Naive thymus-derived CD4-positive, alpha-beta T cell (primary cell): Measurements from ENCODE around the gene ATXN7L2. TPM values are rescaled to one million over a fixed set of nuclear protein-coding genes. Genes with fewer than 3 reads are reported as not detected.

Experiments
- ATAC-seq: fragments of 150-1000 bp; cut with Tn5 transposase; 2 replicates; pipeline ENCODE4 v1.10.0; 2021; ENCODE audit warnings: mild to moderate bottlenecking, moderate library complexity
- CTCF ChIA-PET: fragments of 350-600 bp; sonication (Branson Sonifier 250); formaldehyde crosslinking; loops from one replicate; lab custom pipeline; 2021; ENCODE audit warnings: antibody characterized with exemption; lab: Charles Lee
- POLR2A ChIA-PET: fragments of 350-600 bp; sonication (Branson Sonifier 250); formaldehyde crosslinking; loops from one replicate; lab custom pipeline; 2021; ENCODE audit warnings: antibody characterized with exemption, inconsistent platforms; lab: Charles Lee
- DNase-seq, 9 donors: peaks; one replicate each; pipeline versions ENCODE4 v3.0.0 to v3.0.0-alpha.2; 2020 to 2022; ENCODE audit warnings: mixed read lengths in 1 of 9
- H3K27ac ChIP-seq: one replicate; pipeline ENCODE4 v1.7.0; 2013; ENCODE audit warnings: mild to moderate bottlenecking, low read depth, low read length, moderate library complexity
- H3K27me3 ChIP-seq, 2 donors: one replicate each; pipeline ENCODE4 v1.7.0; 2013; ENCODE audit warnings: low read length in 2 of 2, mild to moderate bottlenecking in 2 of 2, moderate library complexity in 2 of 2; ENCODE audit not compliant: control insufficient read depth in 2 of 2, insufficient read depth in 2 of 2
- H3K36me3 ChIP-seq, 3 experiments: 1 replicate in 2 of 3; 2 replicates in 1 of 3; pipeline ENCODE4 v1.7.0; 2013; ENCODE audit warnings: low read length in 3 of 3, mild to moderate bottlenecking in 3 of 3, moderate library complexity in 1 of 3; ENCODE audit not compliant: insufficient read depth in 3 of 3, control insufficient read depth in 2 of 3
- H3K4me1 ChIP-seq, 2 donors: one replicate each; pipeline ENCODE4 v1.7.0; 2013; ENCODE audit warnings: low read length in 2 of 2, mild to moderate bottlenecking in 2 of 2, moderate library complexity in 1 of 2; ENCODE audit not compliant: control insufficient read depth in 2 of 2, insufficient read depth in 2 of 2
- H3K4me3 ChIP-seq: 2 replicates; pipeline ENCODE4 v1.7.0; 2013; ENCODE audit warnings: mild to moderate bottlenecking, low read length
- H3K9me3 ChIP-seq, 3 experiments: 1 replicate in 2 of 3; 2 replicates in 1 of 3; pipeline ENCODE4 v1.7.0; 2013; ENCODE audit warnings: low read length in 3 of 3; ENCODE audit not compliant: control insufficient read depth in 2 of 3
- H3K27ac Mint-ChIP-seq, 9 donors: one replicate each; pipeline ENCODE4 v1.8.0; 2020 to 2022; ENCODE audit warnings: mixed read lengths in 9 of 9, mild to moderate bottlenecking in 8 of 9, moderate library complexity in 5 of 9, inconsistent platforms in 2 of 9
- H3K27me3 Mint-ChIP-seq, 5 donors: one replicate each; pipeline ENCODE4 v1.8.0; 2021 to 2022; ENCODE audit warnings: mixed read lengths in 5 of 5, mild to moderate bottlenecking in 1 of 5
- H3K36me3 Mint-ChIP-seq, 5 donors: one replicate each; pipeline ENCODE4 v1.8.0; 2020 to 2022; ENCODE audit warnings: mixed read lengths in 5 of 5, mild to moderate bottlenecking in 3 of 5, inconsistent platforms in 1 of 5
- H3K4me1 Mint-ChIP-seq, 7 donors: one replicate each; pipeline ENCODE4 v1.8.0; 2020 to 2022; ENCODE audit warnings: mixed read lengths in 7 of 7, mild to moderate bottlenecking in 3 of 7, inconsistent platforms in 1 of 7
- H3K4me3 Mint-ChIP-seq, 10 donors: one replicate each; pipeline ENCODE4 v1.8.0; 2020 to 2022; ENCODE audit warnings: mild to moderate bottlenecking in 10 of 10, mixed read lengths in 10 of 10, moderate library complexity in 6 of 10, inconsistent platforms in 2 of 10
- H3K9me3 Mint-ChIP-seq, 11 donors: one replicate each; pipeline ENCODE4 v1.8.0; 2020 to 2022; ENCODE audit warnings: mixed read lengths in 11 of 11, mild to moderate bottlenecking in 4 of 11, inconsistent platforms in 1 of 11, moderate library complexity in 1 of 11
- intact Hi-C, 2 donors: fragments of 100-400 bp; cut with micrococcal nuclease; formaldehyde crosslinking; loops; one replicate each; pipeline ENCODE4 v1.15.1; 2023
- polyA plus RNA-seq, 2 donors: library from polyadenylated mRNA; unstranded; fragments of 300-500 nt; fragmentation: Illumina TruSeq; gene quantifications; one replicate each; pipeline ENCODE4 v1.2.3, GENCODE V29; 2021
- total RNA-seq, 6 experiments: library from RNA in 5 of 6; stranded (reverse) in 5 of 6; gene quantifications; 1 replicate in 5 of 6; 2 replicates in 1 of 6; pipeline ENCODE4 v1.2.3 and lab custom pipeline; 2021 to 2026

ATXN7L2 gene
- total and polyA plus RNA-seq, 7 experiments from 2014 or later = 4.9 to 15.2 (median 11.7) TPM

- Mint-ChIP-seq H3K27ac (no peak overlapping the region), H3K9me3 (peaks cover 0 to 2% (median 0%) of the 10 kb centered on the region in 11 donors), H3K4me1 (peaks cover 18 to 23% (median 20%) of the 10 kb centered on the region in 7 donors), H3K36me3 (no peaks in the 10 kb centered on the region), H3K4me3 (no peak overlapping the region), H3K27me3 (no peaks in the 10 kb centered on the region)
- POLR2A ChIA-PET = interaction anchor here (15.6 kb wide), 1 partner anchor 35 kb away, joined by 520 read pairs; the partner anchor contains the start of genes AMIGO1 and CYB561D1
- DNase-seq = no peak
- CTCF ChIA-PET = interaction anchor here (0.6 to 21.5 kb wide), 4 partner anchors 38 to 447 kb away, joined by 3 to 1240 read pairs (median 3); partner anchors contain the start of genes AMIGO1, ATXN7L2 and CYB561D1
- no peaks in the 10 kb centered on the region for H3K27me3 ChIP-seq
- ATAC-seq = no peak
- no peaks in the 10 kb centered on the region for H3K9me3 ChIP-seq
- no peak overlapping the region for H3K4me3 ChIP-seq
- H3K27ac ChIP-seq = no peak overlapping the region
- H3K36me3 ChIP-seq = no peaks in the 10 kb centered on the region
- peaks cover 11 to 18% of the 10 kb centered on the region in 2 donors for H3K4me1 ChIP-seq
- intact Hi-C loops = no loop called here
Observed at GRCh38 chr1:109535971-109536491, 52.3 kb downstream of the ATXN7L2 start.

GRCh38 chr1:109537450-109538178 is 53.9 kb downstream of the ATXN7L2 start:
- H3K27me3 ChIP-seq = no peaks in the 10 kb centered on the region
- no peaks in the 10 kb centered on the region for H3K9me3 Mint-ChIP-seq
- H3K4me1 Mint-ChIP-seq = peaks cover 3 to 7% (median 4%) of the 10 kb centered on the region in 7 donors
- no peak overlapping the region for H3K4me3 ChIP-seq
- H3K36me3 ChIP-seq = no peaks in the 10 kb centered on the region
- H3K27me3 Mint-ChIP-seq = no peaks in the 10 kb centered on the region
- ChIA-PET CTCF (interaction anchor here (0.7 to 21.5 kb wide), 4 partner anchors 9 to 103 kb away, joined by 3 to 1240 read pairs (median 4); partner anchors contain the start of genes AMIGO1, ATXN7L2 and CYB561D1), POLR2A (interaction anchor here (0.8 to 1.0 kb wide), 2 partner anchors 9 to 55 kb away, joined by 3 read pairs; no protein-coding TSS in a partner anchor)
- no peak overlapping the region for H3K4me3 Mint-ChIP-seq
- ATAC-seq (no peak), DNase-seq (no peak)
- no peak overlapping the region for H3K27ac ChIP-seq
- no peaks in the 10 kb centered on the region for H3K9me3 ChIP-seq
- no peaks in the 10 kb centered on the region for H3K36me3 Mint-ChIP-seq
- H3K27ac Mint-ChIP-seq = peak overlapping the region in 1 of 9 donors; percentile 25
- peaks cover 2 to 3% of the 10 kb centered on the region in 2 donors for H3K4me1 ChIP-seq
- intact Hi-C loops = no loop called here

GRCh38 chr1:109538827-109539555 is 55.3 kb downstream of the ATXN7L2 start:
- no peaks in the 10 kb centered on the region for H3K36me3 ChIP-seq
- H3K27me3 ChIP-seq = no peaks in the 10 kb centered on the region
- no peaks in the 10 kb centered on the region for H3K4me1 Mint-ChIP-seq
- intact Hi-C loops = no loop called here
- no peaks in the 10 kb centered on the region for H3K4me1 ChIP-seq
- H3K27ac ChIP-seq = no peak overlapping the region
- POLR2A ChIA-PET = interaction anchor here (1.0 to 1.1 kb wide), 3 partner anchors 10 to 85 kb away, joined by 3 to 4 read pairs (median 3); partner anchors contain the start of gene CYB561D1
- H3K4me3 Mint-ChIP-seq = no peak overlapping the region
- H3K27me3 Mint-ChIP-seq = no peaks in the 10 kb centered on the region
- DNase-seq = no peak
- no peak overlapping the region for H3K27ac Mint-ChIP-seq
- no peak overlapping the region for H3K4me3 ChIP-seq
- no peaks in the 10 kb centered on the region for H3K9me3 Mint-ChIP-seq
- no peak for ATAC-seq
- CTCF ChIA-PET = interaction anchor here (0.5 to 21.5 kb wide), 3 partner anchors 41 to 1959 kb away, joined by 3 to 1240 read pairs (median 6); partner anchors contain the start of genes AMIGO1, ATXN7L2 and CYB561D1
- H3K9me3 ChIP-seq = no peaks in the 10 kb centered on the region
- no peaks in the 10 kb centered on the region for H3K36me3 Mint-ChIP-seq

- H3K9me3 Mint-ChIP-seq = no peaks in the 10 kb centered on the region
- peaks cover 0 to 5% (median 0%) of the 10 kb centered on the region in 7 donors for H3K4me1 Mint-ChIP-seq
- ChIA-PET CTCF (interaction anchor here (21.5 kb wide), 1 partner anchor 42 kb away, joined by 1240 read pairs; the partner anchor contains the start of genes AMIGO1, ATXN7L2 and CYB561D1), POLR2A (interaction anchor here (1.0 kb wide), 1 partner anchor 85 kb away, joined by 4 read pairs; no protein-coding TSS in a partner anchor)
- H3K27ac Mint-ChIP-seq = no peak within 1 kb of the TSS
- ATAC-seq (no peak), DNase-seq (no peak)
- intact Hi-C loops = no loop called here
- Histone ChIP-seq H3K27me3 (no peaks in the 10 kb centered on the region), H3K27ac (no peak within 1 kb of the TSS), H3K9me3 (no peaks in the 10 kb centered on the region), H3K4me1 (no peaks in the 10 kb centered on the region), H3K36me3 (no peaks in the 10 kb centered on the region), H3K4me3 (no peak within 1 kb of the TSS)
- no peaks in the 10 kb centered on the region for H3K36me3 Mint-ChIP-seq
- H3K4me3 Mint-ChIP-seq = no peak within 1 kb of the TSS
- H3K27me3 Mint-ChIP-seq = no peaks in the 10 kb centered on the region
Observed at GRCh38 chr1:109539676-109540075, 56.0 kb downstream of the ATXN7L2 start, which contains the start of gene GPR61. Gene GPR61 (plus strand): TSS chr1:109539872. CDS start chr1:109543023, 3,151 bp downstream.

GRCh38 chr1:109541102-109541501 is 57.4 kb downstream of the ATXN7L2 start:
- Histone ChIP-seq H3K4me1 (no peaks in the 10 kb centered on the region), H3K9me3 (no peaks in the 10 kb centered on the region), H3K27ac (no peak overlapping the region), H3K27me3 (no peaks in the 10 kb centered on the region), H3K36me3 (no peaks in the 10 kb centered on the region), H3K4me3 (no peak overlapping the region)
- no peak overlapping the region for H3K27ac Mint-ChIP-seq
- ATAC-seq = no peak
- H3K4me3 Mint-ChIP-seq = no peak overlapping the region
- H3K4me1 Mint-ChIP-seq = peaks cover 0 to 6% (median 4%) of the 10 kb centered on the region in 7 donors
- POLR2A ChIA-PET = interaction anchor here (1.2 to 2.8 kb wide), 2 partner anchors 47 to 52 kb away, joined by 3 to 6 read pairs; partner anchors contain the start of gene CYB561D1
- H3K36me3 Mint-ChIP-seq = no peaks in the 10 kb centered on the region
- CTCF ChIA-PET = interaction anchor here (0.8 to 21.5 kb wide), 5 partner anchors 9 to 443 kb away, joined by 3 to 1240 read pairs (median 4); partner anchors contain the start of genes AHCYL1, AMIGO1, ATXN7L2 and CYB561D1
- H3K9me3 Mint-ChIP-seq = no peaks in the 10 kb centered on the region
- H3K27me3 Mint-ChIP-seq = no peaks in the 10 kb centered on the region
- no peak for DNase-seq
- intact Hi-C loops = no loop called here
